ENCODE data around the gene SLC38A4. TPM values are rescaled to one million over a fixed set of nuclear protein-coding genes. Genes with fewer than 3 reads are reported as not detected.
"Not testable (repeated sequence)": the region's sequence is repeated elsewhere in the genome, so short reads cannot be mapped to it uniquely, and the experiment has no call there.

SLC38A4 gene
- total RNA-seq, 2 donors from 2014 or later: 2.0 to 8.0 TPM

- H3K4me3 ChIP-seq: no peak overlapping the region
- no peaks in the 10 kb centered on the region for H3K4me1 ChIP-seq
- H3K27me3 ChIP-seq: no peaks in the 10 kb centered on the region
- DNase-seq: no peak
- intact Hi-C loops (cut with DNase I): no loop called here
- ATAC-seq: no peak
- TF ChIP-seq POLR2A (IDR thresholded peaks at IDR 0.05) (no peak), CTCF (IDR thresholded peaks at IDR 0.05) (no peak)
- H3K9me3 ChIP-seq: peaks cover 0 to 11% (median 0%) of the 10 kb centered on the region in 3 donors
- H3K27ac ChIP-seq: no peak overlapping the region
- no peaks in the 10 kb centered on the region for H3K36me3 ChIP-seq (replicated peaks in 1 of 2; ENCODE audit: insufficient read depth in 1 of 2, low read depth in 2 of 2)
These were observed 39.5 kb upstream of the SLC38A4 start for GRCh38 chr12:46865311-46865710.

- H3K36me3 ChIP-seq (replicated peaks in 1 of 2; ENCODE audit: insufficient read depth in 1 of 2, low read depth in 2 of 2): no peaks in the 10 kb centered on the region
- no peak overlapping the region for H3K27ac ChIP-seq
- no peaks in the 10 kb centered on the region for H3K4me1 ChIP-seq
- intact Hi-C loops (cut with DNase I): no loop called here
- H3K9me3 ChIP-seq: no peaks in the 10 kb centered on the region
- ATAC-seq: no peak
- WGBS, 2 donors: 80 to 87% methylated on average over 4 of the region's 4 CpGs
- DNase-seq: no peak
- TF ChIP-seq POLR2A (IDR thresholded peaks at IDR 0.05) (no peak), CTCF (IDR thresholded peaks at IDR 0.05) (no peak)
- no peak overlapping the region for H3K4me3 ChIP-seq
- no peaks in the 10 kb centered on the region for H3K27me3 ChIP-seq
These were observed 32.6 kb upstream of the SLC38A4 start for GRCh38 chr12:46858368-46858767.

- Histone ChIP-seq H3K4me1 (no peaks in the 10 kb centered on the region), H3K9me3 (no peaks in the 10 kb centered on the region), H3K36me3 (replicated peaks in 1 of 2; ENCODE audit: insufficient read depth in 1 of 2, low read depth in 2 of 2) (no peaks in the 10 kb centered on the region), H3K4me3 (no peak overlapping the region), H3K27me3 (no peaks in the 10 kb centered on the region), H3K27ac (no peak overlapping the region)
- DNase-seq: no peak
- intact Hi-C loops (cut with DNase I): no loop called here
- no peak for ATAC-seq
- TF ChIP-seq POLR2A (IDR thresholded peaks at IDR 0.05): no peak
- TF ChIP-seq CTCF (IDR thresholded peaks at IDR 0.05): no peak
These were observed 31.7 kb upstream of the SLC38A4 start for GRCh38 chr12:46857486-46857885.

- intact Hi-C loops (cut with DNase I): no loop called here
- TF ChIP-seq POLR2A (IDR thresholded peaks at IDR 0.05): no peak
- TF ChIP-seq CTCF (IDR thresholded peaks at IDR 0.05): no peak
- ATAC-seq (no peak), DNase-seq (no peak)
- Histone ChIP-seq H3K4me3 (no peak overlapping the region), H3K27ac (no peak overlapping the region), H3K4me1 (no peaks in the 10 kb centered on the region), H3K36me3 (replicated peaks in 1 of 2; ENCODE audit: insufficient read depth in 1 of 2, low read depth in 2 of 2) (no peaks in the 10 kb centered on the region), H3K27me3 (no peaks in the 10 kb centered on the region), H3K9me3 (no peaks in the 10 kb centered on the region)
- 56% methylated on average over 2 of the region's 2 CpGs for WGBS, 2 donors
These were observed 30.0 kb upstream of the SLC38A4 start for GRCh38 chr12:46855760-46856159.

- H3K27me3 ChIP-seq; intact Hi-C loops (cut with DNase I); H3K9me3 ChIP-seq; H3K4me1 ChIP-seq; H3K4me3 ChIP-seq; ATAC-seq; H3K27ac ChIP-seq; DNase-seq; H3K36me3 ChIP-seq (replicated peaks in 1 of 2; ENCODE audit: insufficient read depth in 1 of 2, low read depth in 2 of 2): not testable (repeated sequence)
These were observed 28.4 kb upstream of the SLC38A4 start for GRCh38 chr12:46854188-46854587.

GRCh38 chr12:46848792-46849191 lies 23.0 kb upstream of the SLC38A4 start:
- DNase-seq; H3K27me3 ChIP-seq; H3K36me3 ChIP-seq (replicated peaks in 1 of 2; ENCODE audit: insufficient read depth in 1 of 2, low read depth in 2 of 2); H3K27ac ChIP-seq; intact Hi-C loops (cut with DNase I); H3K4me1 ChIP-seq; H3K4me3 ChIP-seq; H3K9me3 ChIP-seq; ATAC-seq: not testable (repeated sequence)
- WGBS, 2 donors: 81 to 92% methylated on average over 6 to 8 of the region's 8 CpGs
